Measurements from ENCODE around the gene PACRG. TPM values are rescaled to one million over a fixed set of nuclear protein-coding genes. Genes with fewer than 3 reads are reported as not detected.

PACRG gene
- total RNA-seq, 1 donor, result 1.4 TPM

GRCh38 chr6:163318071-163318786 is 590.5 kb downstream of the PACRG start:
- Histone ChIP-seq H3K27ac (ENCODE audit: low read depth, low read length) (no peak overlapping the region), H3K4me2 (ENCODE audit: insufficient read depth, low read length) (no peak overlapping the region), H3K79me2 (ENCODE audit: insufficient read depth, low read length) (no peaks in the 10 kb centered on the region), H3K9me3 (ENCODE audit: low read depth, low read length) (no peaks in the 10 kb centered on the region), H3K4me3 (ENCODE audit: insufficient read depth, low read length) (no peak overlapping the region), H4K20me1 (ENCODE audit: insufficient read depth, low read length) (no peaks in the 10 kb centered on the region), H3K27me3 (ENCODE audit: insufficient read depth, low read length) (no peaks in the 10 kb centered on the region), H3K4me1 (ENCODE audit: insufficient read depth, low read length) (no peaks in the 10 kb centered on the region), H2AFZ (ENCODE audit: low read length) (no peak overlapping the region), H3K36me3 (ENCODE audit: insufficient read depth, low read length) (no peaks in the 10 kb centered on the region)
- no peak for TF ChIP-seq CTCF (IDR thresholded peaks at IDR 0.05; ENCODE audit: extremely low read depth, low read depth, low read length)
- no peak for DNase-seq (ENCODE audit: insufficient read length, low spot score, missing footprints)

DNA sequence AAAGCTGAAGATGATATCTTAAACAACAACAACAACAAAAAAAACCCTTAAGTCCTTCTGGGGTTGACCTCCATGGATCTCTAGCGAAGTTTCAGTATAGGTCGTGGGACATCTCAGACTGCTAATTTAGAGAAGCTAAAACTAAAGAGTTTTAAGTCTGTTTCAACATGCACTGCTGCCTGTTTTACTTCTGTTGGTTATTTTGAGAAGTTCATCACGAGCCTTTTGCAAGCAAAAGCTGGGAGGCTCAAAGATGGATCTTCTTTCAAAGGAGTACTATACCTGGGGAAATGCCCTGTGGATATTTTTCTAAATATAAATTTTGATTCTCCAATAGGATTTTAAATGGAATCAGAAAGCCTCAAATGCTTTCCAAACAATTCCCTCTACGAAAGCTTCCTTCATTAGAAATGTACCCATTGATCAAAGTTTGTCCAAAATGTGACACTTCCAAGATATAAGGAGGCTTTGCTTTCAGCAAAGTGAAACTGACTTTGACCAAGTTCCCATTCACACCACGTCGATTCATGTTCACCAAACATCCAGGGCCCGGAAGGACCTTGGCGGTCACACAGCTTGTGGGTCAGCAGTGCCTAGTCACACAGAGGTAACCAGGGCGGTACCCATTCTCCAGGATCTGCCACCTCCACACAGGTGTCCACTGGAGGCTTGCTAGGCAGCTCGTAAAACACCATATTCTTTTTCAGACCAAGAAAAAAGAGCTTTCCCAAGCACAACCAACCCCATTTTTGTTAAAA is 592.0 kb downstream of the PACRG start:
- TF ChIP-seq CTCF (IDR thresholded peaks at IDR 0.05; ENCODE audit: extremely low read depth, low read depth, low read length), result no peak
- no peaks in the 10 kb centered on the region for H4K20me1 ChIP-seq (ENCODE audit: insufficient read depth, low read length)
- H2AFZ ChIP-seq (ENCODE audit: low read length), result peak overlapping the region; percentile 41
- peak overlapping the region; percentile 40 for H3K4me3 ChIP-seq (ENCODE audit: insufficient read depth, low read length)
- no peaks in the 10 kb centered on the region for H3K79me2 ChIP-seq (ENCODE audit: insufficient read depth, low read length)
- H3K36me3 ChIP-seq (ENCODE audit: insufficient read depth, low read length), result no peaks in the 10 kb centered on the region
- H3K4me1 ChIP-seq (ENCODE audit: insufficient read depth, low read length), result peaks cover 7% of the 10 kb centered on the region
- H3K27me3 ChIP-seq (ENCODE audit: insufficient read depth, low read length), result no peaks in the 10 kb centered on the region
- H3K27ac ChIP-seq (ENCODE audit: low read depth, low read length), result no peak overlapping the region
- peak overlapping the region; percentile 57 for H3K4me2 ChIP-seq (ENCODE audit: insufficient read depth, low read length)
- H3K9me3 ChIP-seq (ENCODE audit: low read depth, low read length), result no peaks in the 10 kb centered on the region
- DNase-seq (ENCODE audit: insufficient read length, low spot score, missing footprints), result no peak

- Histone ChIP-seq H2AFZ (ENCODE audit: low read length) (peak overlapping the region; percentile 41), H4K20me1 (ENCODE audit: insufficient read depth, low read length) (no peaks in the 10 kb centered on the region), H3K4me3 (ENCODE audit: insufficient read depth, low read length) (no peak overlapping the region), H3K4me2 (ENCODE audit: insufficient read depth, low read length) (peak overlapping the region; percentile 57), H3K27ac (ENCODE audit: low read depth, low read length) (no peak overlapping the region), H3K27me3 (ENCODE audit: insufficient read depth, low read length) (no peaks in the 10 kb centered on the region), H3K4me1 (ENCODE audit: insufficient read depth, low read length) (peaks cover 12% of the 10 kb centered on the region), H3K79me2 (ENCODE audit: insufficient read depth, low read length) (no peaks in the 10 kb centered on the region), H3K9me3 (ENCODE audit: low read depth, low read length) (no peaks in the 10 kb centered on the region), H3K36me3 (ENCODE audit: insufficient read depth, low read length) (no peaks in the 10 kb centered on the region)
- DNase-seq (ENCODE audit: insufficient read length, low spot score, missing footprints), result no peak
- TF ChIP-seq CTCF (IDR thresholded peaks at IDR 0.05; ENCODE audit: extremely low read depth, low read depth, low read length), result no peak
Observed at GRCh38 chr6:163320402-163320801, 592.6 kb downstream of the PACRG start.

- Histone ChIP-seq H3K27me3 (ENCODE audit: insufficient read depth, low read length) (no peaks in the 10 kb centered on the region), H3K36me3 (ENCODE audit: insufficient read depth, low read length) (no peaks in the 10 kb centered on the region), H3K4me1 (ENCODE audit: insufficient read depth, low read length) (peaks cover 13% of the 10 kb centered on the region), H3K4me2 (ENCODE audit: insufficient read depth, low read length) (no peak overlapping the region), H3K79me2 (ENCODE audit: insufficient read depth, low read length) (no peaks in the 10 kb centered on the region), H3K27ac (ENCODE audit: low read depth, low read length) (no peak overlapping the region), H2AFZ (ENCODE audit: low read length) (no peak overlapping the region), H4K20me1 (ENCODE audit: insufficient read depth, low read length) (no peaks in the 10 kb centered on the region), H3K4me3 (ENCODE audit: insufficient read depth, low read length) (no peak overlapping the region), H3K9me3 (ENCODE audit: low read depth, low read length) (no peaks in the 10 kb centered on the region)
- no peak for TF ChIP-seq CTCF (IDR thresholded peaks at IDR 0.05; ENCODE audit: extremely low read depth, low read depth, low read length)
- DNase-seq (ENCODE audit: insufficient read length, low spot score, missing footprints), result no peak
Observed at GRCh38 chr6:163320804-163321203, 593.0 kb downstream of the PACRG start.
